Ramos (cell line): ENCODE results near the gene ZNF519.

Experiments used
- in situ Hi-C: fragments of 300-500 bp; cut with MboI; formaldehyde crosslinking; loops from one replicate; pipeline ENCODE4 v1.14.3; 2022; ENCODE audit warnings: low sequenced_read_pairs; ENCODE audit not compliant: unreplicated experiment

Gene ZNF519

GRCh38 chr18:14100503-14101286 lies 31.5 kb downstream of the ZNF519 start:
- in situ Hi-C loops = no loop called here

- in situ Hi-C loops = loop anchor here (25.0 kb wide), 1 partner anchor 536 kb away; no protein-coding TSS in a partner anchor
These were observed 33.8 kb downstream of the ZNF519 start for GRCh38 chr18:14098428-14098827.

- in situ Hi-C loops = loop anchor here (25.0 kb wide), 1 partner anchor 535 kb away; no protein-coding TSS in a partner anchor
These were observed 34.5 kb downstream of the ZNF519 start for GRCh38 chr18:14097761-14098160.

- in situ Hi-C loops = loop anchor here (25.0 kb wide), 1 partner anchor 531 kb away; no protein-coding TSS in a partner anchor
These were observed 38.8 kb downstream of the ZNF519 start for GRCh38 chr18:14093307-14093915.

GRCh38 chr18:14092625-14093306 lies 39.5 kb downstream of the ZNF519 start:
- in situ Hi-C loops = loop anchor here (25.0 kb wide), 1 partner anchor 530 kb away; no protein-coding TSS in a partner anchor

GRCh38 chr18:14089781-14090180 lies 42.5 kb downstream of the ZNF519 start:
- in situ Hi-C loops = loop anchor here (10.0 to 25.0 kb wide), 2 partner anchors 265 to 527 kb away; partner anchors contain the start of gene MC5R

GRCh38 chr18:14089191-14089590 lies 43.0 kb downstream of the ZNF519 start:
- in situ Hi-C loops = loop anchor here (10.0 to 25.0 kb wide), 2 partner anchors 264 to 527 kb away; partner anchors contain the start of gene MC5R

- in situ Hi-C loops = loop anchor here (10.0 to 25.0 kb wide), 2 partner anchors 262 to 524 kb away; partner anchors contain the start of gene MC5R
These were observed 45.6 kb downstream of the ZNF519 start for GRCh38 chr18:14086458-14087231.

GRCh38 chr18:14085770-14086457 lies 46.3 kb downstream of the ZNF519 start:
- in situ Hi-C loops = loop anchor here (10.0 to 25.0 kb wide), 2 partner anchors 261 to 524 kb away; partner anchors contain the start of gene MC5R

GRCh38 chr18:14075196-14075595 lies 57.0 kb downstream of the ZNF519 start:
- in situ Hi-C loops = loop anchor here (25.0 kb wide), 1 partner anchor 513 kb away; no protein-coding TSS in a partner anchor

- in situ Hi-C loops = no loop called here
These were observed 58.0 kb downstream of the ZNF519 start for GRCh38 chr18:14074187-14074586.

GRCh38 chr18:14053661-14054060 lies 78.6 kb downstream of the ZNF519 start:
- in situ Hi-C loops = no loop called here
